Neural cell (in vitro differentiated cells): ENCODE measurements around the gene PDE4A. TPM values are rescaled to one million over a fixed set of nuclear protein-coding genes. Genes with fewer than 3 reads are reported as not detected.

Source experiments
- H2AFZ ChIP-seq: fragments of 200-600, 300-800 bp; sonication (generic), shearing (Covaris generic); 2 replicates; pipeline ENCODE4 v1.6.0; 2014; ENCODE audit warnings: low read depth, mild to moderate bottlenecking, antibody characterized with exemption, low read length, moderate library complexity
- H3F3A ChIP-seq: fragments of 200-600 bp; shearing (Covaris generic); 2 replicates; pipeline ENCODE4 v1.6.1; 2016; ENCODE audit warnings: mild to moderate bottlenecking, moderate library complexity, mixed read lengths, antibody characterized with exemption, low read length; ENCODE audit not compliant: insufficient read depth, poor library complexity, severe bottlenecking
- H3K27ac ChIP-seq: fragments of 200-600, 300-800 bp; sonication (generic), shearing (Covaris generic); 2 replicates; pipeline ENCODE4 v1.5.1; 2014; ENCODE audit warnings: mild to moderate bottlenecking, low read length, moderate library complexity
- H3K27me3 ChIP-seq: fragments of 300-800, 200-600 bp; sonication (generic), shearing (Covaris generic); 2 replicates; pipeline ENCODE4 v1.6.0; 2014; ENCODE audit warnings: mild to moderate bottlenecking, low read depth, low read length, moderate library complexity; ENCODE audit not compliant: insufficient read depth
- H3K36me3 ChIP-seq: fragments of 300-800, 200-600 bp; sonication (generic), shearing (Covaris generic); 2 replicates; pipeline ENCODE4 v1.5.1; 2014; ENCODE audit warnings: mild to moderate bottlenecking, antibody characterized with exemption, low read length, moderate library complexity; ENCODE audit not compliant: insufficient read depth
- H3K4me2 ChIP-seq: fragments of 300-800, 200-600 bp; sonication (generic), shearing (Covaris generic); 2 replicates; pipeline ENCODE4 v1.6.0; 2014; ENCODE audit warnings: mild to moderate bottlenecking, low read length
- H3K4me3 ChIP-seq: fragments of 300-800, 200-600 bp; sonication (generic), shearing (Covaris generic); 2 replicates; pipeline ENCODE4 v1.5.1; 2014; ENCODE audit warnings: mild to moderate bottlenecking, low read length, moderate library complexity
- H3K79me2 ChIP-seq: fragments of 200-600 bp; shearing (Covaris generic); replicated peaks from 2 replicates; pipeline ENCODE4 v1.6.0; 2014; ENCODE audit warnings: mild to moderate bottlenecking, low read length, moderate library complexity; ENCODE audit not compliant: insufficient read depth
- H3K9ac ChIP-seq: fragments of 300-800, 200-600 bp; sonication (generic), shearing (Covaris generic); 2 replicates; pipeline ENCODE4 v1.6.1; 2016; ENCODE audit warnings: mild to moderate bottlenecking, low read length, mixed read lengths
- H3K9me2 ChIP-seq: fragments of 200-600 bp; shearing (Covaris generic); 2 replicates; pipeline ENCODE4 v1.6.1; 2016; ENCODE audit warnings: mild to moderate bottlenecking, low read length, mixed read lengths; ENCODE audit not compliant: insufficient read depth
- H3K9me3 ChIP-seq: fragments of 200-600, 300-800 bp; sonication (generic), shearing (Covaris generic); 2 replicates; pipeline ENCODE4 v1.6.1; 2016; ENCODE audit warnings: mild to moderate bottlenecking, mixed run types, low read length, moderate library complexity, mixed read lengths
- H4K20me1 ChIP-seq: fragments of 200-600 bp; shearing (Covaris generic); 2 replicates; pipeline ENCODE4 v1.6.1; 2016; ENCODE audit warnings: mild to moderate bottlenecking, mixed run types; ENCODE audit not compliant: insufficient read depth
- CTCF ChIP-seq: fragments of 450-650 bp; IDR thresholded peaks from 2 replicates; pipeline ENCODE4 v1.5.1; 2014; ENCODE audit warnings: antibody characterized with exemption, mild to moderate bottlenecking, moderate library complexity; ENCODE audit not compliant: poor library complexity, severe bottlenecking
- EP300 ChIP-seq: fragments of 450-650 bp; conservative IDR thresholded peaks from 2 replicates; pipeline ENCODE4 v1.6.1; 2014; ENCODE audit warnings: antibody characterized with exemption, mild to moderate bottlenecking, moderate library complexity; ENCODE audit not compliant: poor library complexity, severe bottlenecking
- EZH2 ChIP-seq: fragments of 200-600, 300-800 bp; shearing (Covaris generic), sonication (generic); IDR thresholded peaks from 2 replicates; pipeline ENCODE4 v1.6.1; 2014; ENCODE audit warnings: antibody characterized with exemption, low read length, borderline replicate concordance, mild to moderate bottlenecking; ENCODE audit not compliant: insufficient read depth, poor library complexity, severe bottlenecking
- MXI1 ChIP-seq: fragments of 450-650 bp; conservative IDR thresholded peaks from 2 replicates; pipeline ENCODE4 v1.6.1; 2014; ENCODE audit warnings: antibody characterized with exemption, mild to moderate bottlenecking; ENCODE audit not compliant: poor library complexity, severe bottlenecking
- POLR2AphosphoS5 ChIP-seq: IDR thresholded peaks from 2 replicates; pipeline ENCODE4 v1.6.1; 2012
- RAD21 ChIP-seq: fragments of 450-650 bp; conservative IDR thresholded peaks from 2 replicates; pipeline ENCODE4 v1.6.1; 2014; ENCODE audit warnings: antibody characterized with exemption, mild to moderate bottlenecking, moderate library complexity
- SMC3 ChIP-seq: fragments of 450-650 bp; conservative IDR thresholded peaks from 2 replicates; pipeline ENCODE4 v1.6.1; 2014; ENCODE audit warnings: antibody characterized with exemption, mild to moderate bottlenecking, moderate library complexity; ENCODE audit not compliant: poor library complexity
- TAF1 ChIP-seq: IDR thresholded peaks from 2 replicates; pipeline ENCODE4 v1.6.1; 2012; ENCODE audit warnings: low read depth
- polyA plus RNA-seq: library from polyadenylated mRNA; depleted of rRNA; stranded (reverse); fragments of >200 nt; gene quantifications from 2 replicates; pipeline ENCODE4 v1.2.3, GENCODE V29; 2014
- TF ChIP-seq, protein P1 (sequence below): IDR thresholded peaks from 2 replicates; pipeline ENCODE4 v1.6.1; 2012; ENCODE audit warnings: borderline replicate concordance

PDE4A gene
- polyA plus RNA-seq, 1 donor from 2014 or later: 3.4 TPM

DNA sequence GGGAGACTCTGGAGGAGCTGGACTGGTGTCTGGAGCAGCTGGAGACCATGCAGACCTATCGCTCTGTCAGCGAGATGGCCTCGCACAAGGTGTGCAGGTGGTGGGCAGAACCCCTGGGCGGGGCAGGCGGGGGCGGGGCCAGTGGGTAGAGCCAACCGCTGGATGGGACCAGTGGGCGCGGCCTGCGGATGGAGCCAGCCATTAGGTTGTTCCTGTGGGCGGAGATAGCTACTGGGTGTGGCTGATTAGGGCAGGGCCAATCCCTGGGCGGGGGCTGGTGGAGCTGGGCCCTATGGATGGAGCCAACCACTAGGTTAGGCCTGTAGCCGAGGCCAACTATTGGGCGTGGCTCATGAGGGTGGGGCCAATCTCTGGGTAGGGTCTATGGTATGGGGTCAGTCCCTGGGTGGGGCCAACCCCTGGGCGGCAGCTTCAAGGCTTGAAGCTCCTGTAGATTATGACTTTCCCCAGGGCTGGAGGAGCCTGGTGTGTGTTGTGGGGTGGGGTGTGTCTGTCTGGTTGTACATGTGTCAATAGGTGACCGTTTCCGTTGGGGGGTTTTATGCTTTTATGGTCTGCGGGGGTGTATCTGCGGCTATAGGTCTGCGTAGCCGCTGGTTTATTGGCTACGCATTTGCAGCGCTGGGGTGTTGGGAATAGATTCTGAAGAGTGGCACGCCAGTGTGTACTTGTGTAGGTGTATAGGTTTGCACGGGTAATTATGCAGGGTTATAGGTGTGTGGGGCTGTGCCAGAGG, 30.7 kb downstream of the PDE4A start:
- Histone ChIP-seq H3F3A (no peaks in the 10 kb centered on the region), H3K79me2 (peaks cover 6% of the 10 kb centered on the region), H3K9me3 (no peaks in the 10 kb centered on the region), H3K27me3 (no peaks in the 10 kb centered on the region), H2AFZ (no peak overlapping the region), H3K4me3 (no peak overlapping the region), H3K9ac (no peak overlapping the region), H3K36me3 (no peaks in the 10 kb centered on the region), H4K20me1 (no peaks in the 10 kb centered on the region), H3K4me2 (no peak overlapping the region), H3K27ac (no peak overlapping the region), H3K9me2 (no peaks in the 10 kb centered on the region)
- TF ChIP-seq TAF1 (no peak), MXI1 (no peak), RAD21 (no peak), EP300 (no peak), CTCF (no peak), SMC3 (no peak), POLR2AphosphoS5 (no peak), EZH2 (no peak)
- TF ChIP-seq, protein P1, sequence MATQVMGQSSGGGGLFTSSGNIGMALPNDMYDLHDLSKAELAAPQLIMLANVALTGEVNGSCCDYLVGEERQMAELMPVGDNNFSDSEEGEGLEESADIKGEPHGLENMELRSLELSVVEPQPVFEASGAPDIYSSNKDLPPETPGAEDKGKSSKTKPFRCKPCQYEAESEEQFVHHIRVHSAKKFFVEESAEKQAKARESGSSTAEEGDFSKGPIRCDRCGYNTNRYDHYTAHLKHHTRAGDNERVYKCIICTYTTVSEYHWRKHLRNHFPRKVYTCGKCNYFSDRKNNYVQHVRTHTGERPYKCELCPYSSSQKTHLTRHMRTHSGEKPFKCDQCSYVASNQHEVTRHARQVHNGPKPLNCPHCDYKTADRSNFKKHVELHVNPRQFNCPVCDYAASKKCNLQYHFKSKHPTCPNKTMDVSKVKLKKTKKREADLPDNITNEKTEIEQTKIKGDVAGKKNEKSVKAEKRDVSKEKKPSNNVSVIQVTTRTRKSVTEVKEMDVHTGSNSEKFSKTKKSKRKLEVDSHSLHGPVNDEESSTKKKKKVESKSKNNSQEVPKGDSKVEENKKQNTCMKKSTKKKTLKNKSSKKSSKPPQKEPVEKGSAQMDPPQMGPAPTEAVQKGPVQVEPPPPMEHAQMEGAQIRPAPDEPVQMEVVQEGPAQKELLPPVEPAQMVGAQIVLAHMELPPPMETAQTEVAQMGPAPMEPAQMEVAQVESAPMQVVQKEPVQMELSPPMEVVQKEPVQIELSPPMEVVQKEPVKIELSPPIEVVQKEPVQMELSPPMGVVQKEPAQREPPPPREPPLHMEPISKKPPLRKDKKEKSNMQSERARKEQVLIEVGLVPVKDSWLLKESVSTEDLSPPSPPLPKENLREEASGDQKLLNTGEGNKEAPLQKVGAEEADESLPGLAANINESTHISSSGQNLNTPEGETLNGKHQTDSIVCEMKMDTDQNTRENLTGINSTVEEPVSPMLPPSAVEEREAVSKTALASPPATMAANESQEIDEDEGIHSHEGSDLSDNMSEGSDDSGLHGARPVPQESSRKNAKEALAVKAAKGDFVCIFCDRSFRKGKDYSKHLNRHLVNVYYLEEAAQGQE: no peak

DNA sequence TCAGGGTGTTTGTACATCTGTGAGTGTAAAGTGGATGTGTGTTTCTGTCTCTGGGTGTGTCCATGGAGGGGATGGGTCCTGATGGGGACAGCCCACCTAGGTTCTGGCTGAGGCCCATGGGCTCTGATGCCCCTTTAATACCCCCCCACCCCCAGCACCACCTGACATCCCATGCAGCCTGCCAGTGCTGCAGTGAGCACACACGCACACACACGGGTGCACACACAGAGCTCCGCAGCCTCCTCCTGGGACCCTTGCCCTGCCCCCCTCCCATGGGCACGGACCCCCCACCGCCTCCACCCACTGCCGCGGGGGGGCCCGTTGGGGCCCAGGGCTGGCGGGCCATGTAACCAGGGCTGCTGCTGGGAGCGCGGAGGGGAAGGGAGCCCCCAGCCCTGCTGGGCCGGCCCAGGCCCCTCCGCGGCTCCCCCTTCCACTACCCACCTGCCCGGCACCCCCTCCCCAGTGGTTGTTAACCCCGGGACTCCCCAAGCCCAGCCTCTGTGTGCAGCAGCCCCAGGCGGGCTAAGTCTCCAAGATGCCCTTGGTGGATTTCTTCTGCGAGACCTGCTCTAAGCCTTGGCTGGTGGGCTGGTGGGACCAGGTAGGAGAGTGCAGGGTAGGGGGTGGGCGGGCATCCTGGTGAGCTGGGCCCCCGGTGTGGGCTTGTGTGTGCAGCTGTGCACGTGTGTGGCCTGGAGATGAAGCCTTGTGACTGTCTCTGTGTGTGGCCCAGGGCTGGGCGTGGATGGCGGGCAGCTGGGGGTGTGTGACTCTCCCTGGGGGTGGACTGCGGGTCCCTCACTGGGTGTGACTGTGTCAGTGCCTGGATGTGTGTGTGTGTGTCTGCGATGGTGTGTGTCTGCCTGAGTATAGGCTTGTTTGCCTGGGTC, 32.6 kb downstream of the PDE4A start:
- Histone ChIP-seq H3F3A (no peaks in the 10 kb centered on the region), H3K79me2 (peaks cover 6% of the 10 kb centered on the region), H3K9me3 (no peaks in the 10 kb centered on the region), H4K20me1 (no peaks in the 10 kb centered on the region), H3K27me3 (no peaks in the 10 kb centered on the region), H3K4me2 (peak overlapping the region; percentile 87), H3K27ac (peak overlapping the region; percentile 61), H3K4me3 (peak overlapping the region; percentile 72), H3K9me2 (no peaks in the 10 kb centered on the region), H2AFZ (peak overlapping the region; percentile 24), H3K36me3 (no peaks in the 10 kb centered on the region), H3K9ac (peak overlapping the region; percentile 70)
- no peak for TF ChIP-seq RAD21
- peak; percentile 63 for TF ChIP-seq POLR2AphosphoS5
- no peak for TF ChIP-seq SMC3
- peak; percentile 16 for TF ChIP-seq MXI1
- TF ChIP-seq, protein P1: no peak
- TF ChIP-seq EP300: peak; percentile 12
- peak; percentile 47 for TF ChIP-seq TAF1
- TF ChIP-seq EZH2: no peak
- no peak for TF ChIP-seq CTCF
